GM08714 (cell line): Measurements from ENCODE around the gene MAGI1.

ENCODE experiments used
- H3K4me3 ChIP-seq: fragments of 200-500 bp; sonication (Bioruptor generic); 2 replicates; pipeline ENCODE4 v1.5.1; 2014; ENCODE audit warnings: mild to moderate bottlenecking, low read length, inconsistent platforms
- ZNF274 ChIP-seq: IDR thresholded peaks from 2 replicates; pipeline ENCODE4 v1.6.1; 2012; ENCODE audit warnings: mild to moderate bottlenecking, low read depth, low read length

The MAGI1 gene

DNA sequence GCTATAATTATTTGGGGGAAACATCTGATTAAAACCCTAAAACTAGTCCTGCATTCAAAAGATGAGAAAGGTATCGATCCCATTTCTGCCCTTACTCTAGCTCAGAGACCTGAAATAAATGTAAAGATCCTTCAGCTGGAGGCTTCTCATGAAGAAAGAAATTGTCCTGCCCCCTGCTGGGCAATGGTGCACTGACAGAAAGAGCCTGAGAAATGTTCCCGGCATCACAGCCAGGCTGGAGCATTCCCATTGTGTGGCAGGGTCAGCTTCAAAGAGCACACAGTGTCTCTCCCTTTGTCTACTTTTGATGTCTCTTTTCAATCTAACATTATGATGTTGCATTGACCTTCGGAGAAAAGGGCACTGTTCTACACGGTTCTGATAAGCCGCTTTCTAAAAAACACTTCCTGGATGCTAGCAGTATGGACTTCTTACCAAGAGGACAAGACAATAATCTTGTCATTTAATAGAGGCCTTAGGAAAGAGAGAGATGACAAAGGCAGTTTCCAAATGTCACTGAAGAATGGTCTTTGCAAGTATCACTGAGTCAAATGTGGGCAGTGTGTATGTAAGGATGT, 287.5 kb downstream of the MAGI1 start:
- no peak for TF ChIP-seq ZNF274
- H3K4me3 ChIP-seq = no peak overlapping the region

DNA sequence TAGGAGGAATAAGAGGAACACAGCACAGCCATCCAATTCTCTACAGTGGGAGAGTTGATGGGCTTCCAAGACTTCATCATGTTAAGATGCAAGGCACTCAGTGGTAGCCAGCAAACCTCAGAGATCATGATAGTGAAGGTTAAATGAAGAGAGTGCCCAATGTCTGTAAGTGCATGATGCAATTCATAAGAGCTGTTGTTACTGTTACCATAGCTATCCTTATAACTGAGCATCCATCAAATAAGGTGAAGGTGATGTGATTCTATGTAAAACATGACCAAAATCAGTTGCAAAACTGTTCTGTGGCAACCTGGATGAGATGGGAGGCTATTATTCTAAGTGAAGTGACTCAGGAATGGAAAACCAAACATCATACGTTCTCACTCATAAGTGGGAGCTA, 289.7 kb downstream of the MAGI1 start:
- TF ChIP-seq ZNF274 = no peak
- H3K4me3 ChIP-seq = no peak overlapping the region

DNA sequence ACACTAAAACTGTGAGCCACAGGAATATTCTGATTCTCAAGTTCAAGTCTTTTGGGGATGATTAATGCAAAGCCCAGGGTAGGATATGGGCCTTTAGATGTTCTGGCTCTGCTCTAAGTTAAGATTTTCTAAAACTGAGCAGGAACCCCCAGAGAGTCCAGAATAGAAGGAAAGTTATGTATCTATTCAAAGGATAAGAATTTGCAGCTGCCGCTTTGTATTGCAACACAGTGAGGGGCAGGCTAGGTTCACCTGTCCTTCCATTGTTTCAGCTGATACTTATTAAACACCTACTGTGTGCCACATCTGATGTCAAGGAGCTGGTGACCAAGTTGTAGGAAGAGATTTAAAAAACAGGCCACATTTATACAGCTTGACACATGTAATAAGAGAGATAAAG, 290.4 kb downstream of the MAGI1 start:
- no peak overlapping the region for H3K4me3 ChIP-seq
- TF ChIP-seq ZNF274 = no peak

DNA sequence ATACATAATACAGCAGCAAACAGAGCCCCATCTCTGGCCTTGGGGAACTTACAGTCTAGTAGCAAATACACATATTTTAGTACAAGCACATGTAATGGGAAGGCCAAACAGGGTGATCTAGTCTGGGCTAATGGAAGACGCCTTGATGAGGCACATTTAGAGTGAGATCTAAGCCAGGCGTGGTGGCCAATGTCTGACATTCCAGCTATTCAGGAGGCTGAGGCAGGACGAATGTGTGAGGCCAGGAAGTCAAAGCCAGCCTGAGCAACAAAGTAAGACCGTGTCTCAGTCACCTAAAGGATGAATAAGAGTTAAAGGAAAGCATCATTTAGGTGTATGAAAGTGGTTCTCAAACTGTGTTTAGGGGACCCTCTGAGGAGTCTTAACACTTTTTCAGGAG, 291.9 kb downstream of the MAGI1 start:
- TF ChIP-seq ZNF274 = no peak

DNA sequence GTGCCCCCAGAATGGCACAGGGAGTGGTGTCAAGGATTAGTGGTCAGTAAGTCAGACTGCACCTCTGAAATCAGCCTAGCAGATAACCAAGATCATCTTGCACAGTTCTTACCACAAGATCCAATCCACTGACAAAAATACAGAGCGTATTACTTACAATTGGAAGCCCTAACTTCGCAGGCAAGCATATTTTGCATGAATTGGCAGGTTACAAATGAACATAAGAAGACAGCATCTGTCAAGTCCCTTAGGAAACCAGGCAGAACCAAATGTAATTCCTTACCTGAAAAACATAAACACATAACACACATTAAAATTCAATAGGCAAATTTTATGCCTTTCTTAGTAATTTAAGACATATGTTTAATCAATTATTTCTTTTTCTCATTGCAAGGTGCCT, 293.4 kb downstream of the MAGI1 start:
- no peak for TF ChIP-seq ZNF274
- H3K4me3 ChIP-seq = no peak overlapping the region

More for the DNA sequence above, 291.9 kb downstream of the MAGI1 start:
- H3K4me3 ChIP-seq = no peak overlapping the region

DNA sequence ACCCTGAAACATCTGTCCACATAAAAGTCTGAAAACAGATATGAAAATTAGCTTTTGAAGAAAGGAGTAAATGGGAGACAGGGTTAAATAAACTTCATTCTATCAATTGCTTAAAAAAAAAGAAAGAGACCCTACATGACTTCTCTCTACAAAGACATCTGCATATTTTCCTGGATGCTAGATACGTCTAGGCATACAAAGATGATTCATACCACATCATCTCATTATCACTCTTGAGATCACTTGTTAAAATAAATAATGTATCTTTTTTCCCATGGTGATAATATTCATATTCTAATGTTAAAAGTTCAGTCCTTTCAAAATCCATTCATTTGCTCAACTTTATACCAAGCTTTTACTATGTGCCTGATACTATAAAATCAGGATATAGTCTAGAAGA, 295.8 kb downstream of the MAGI1 start:
- no peak overlapping the region for H3K4me3 ChIP-seq
- TF ChIP-seq ZNF274 = no peak

DNA sequence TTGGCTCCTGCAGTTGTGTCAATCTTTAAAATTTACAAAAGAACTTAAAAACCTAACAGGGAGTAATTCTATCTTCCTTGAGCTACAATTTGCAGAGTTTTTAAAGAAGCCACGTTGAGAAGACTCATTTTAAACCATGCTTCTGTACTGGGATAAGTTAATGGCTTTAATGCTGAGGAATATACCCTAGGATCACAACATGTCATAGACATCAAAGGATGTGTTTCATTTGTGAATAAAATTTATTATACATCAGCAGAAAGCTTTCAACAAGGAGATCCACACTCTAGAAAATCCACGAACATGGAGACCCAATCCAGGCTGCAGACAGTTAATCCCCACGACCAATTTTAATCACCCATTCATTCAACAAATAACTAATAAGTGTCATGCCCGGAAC, 297.2 kb downstream of the MAGI1 start:
- TF ChIP-seq ZNF274 = no peak
- H3K4me3 ChIP-seq = no peak overlapping the region

DNA sequence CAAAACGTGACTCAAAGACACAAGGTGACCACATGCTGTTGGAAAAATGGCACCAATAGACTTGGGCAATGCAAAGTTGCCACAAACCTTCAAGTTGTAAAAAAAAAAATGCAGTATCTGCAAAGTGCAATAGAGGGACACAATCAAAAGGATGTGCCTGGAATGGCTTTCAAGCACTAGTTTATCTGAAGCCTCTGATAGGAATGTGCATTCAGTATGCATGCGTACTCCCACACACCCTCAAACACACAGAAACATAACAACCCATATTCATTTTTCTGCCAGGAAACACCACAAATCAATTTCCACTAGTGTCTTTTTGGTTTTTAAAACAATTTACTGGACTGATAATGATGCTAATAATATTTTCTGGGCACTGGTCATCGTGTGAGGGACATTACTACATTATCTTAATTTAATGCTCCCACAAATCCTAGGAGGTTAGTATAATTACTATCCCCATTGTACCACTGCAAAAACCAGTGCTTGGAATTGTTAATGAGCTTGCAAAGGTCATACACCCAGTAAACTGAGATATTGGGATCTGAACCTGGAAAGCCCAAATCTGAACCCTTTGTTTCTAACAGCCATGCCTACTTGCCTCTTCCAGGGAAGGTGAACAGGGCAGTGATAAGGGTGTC, 298.7 kb downstream of the MAGI1 start:
- TF ChIP-seq ZNF274 = no peak
- H3K4me3 ChIP-seq = no peak overlapping the region

DNA sequence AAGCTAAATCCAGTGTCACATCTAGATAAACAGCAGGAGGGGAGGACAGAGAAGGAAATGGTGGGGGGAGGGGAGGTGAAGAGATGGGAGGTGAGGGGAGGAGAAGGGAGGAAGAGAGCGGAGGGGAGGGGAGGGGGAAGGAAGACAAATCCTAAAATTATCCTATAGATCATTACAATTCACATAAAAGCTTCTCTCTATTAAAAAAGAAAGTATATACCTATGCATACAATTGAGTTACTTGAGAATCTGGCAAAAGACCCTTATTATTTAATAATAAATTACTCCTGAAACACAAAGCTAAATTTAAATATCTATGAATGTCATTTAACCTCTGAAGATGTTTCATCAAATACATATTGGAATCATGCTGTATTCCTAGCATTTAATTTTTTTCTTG, 303.9 kb downstream of the MAGI1 start:
- TF ChIP-seq ZNF274 = no peak

DNA sequence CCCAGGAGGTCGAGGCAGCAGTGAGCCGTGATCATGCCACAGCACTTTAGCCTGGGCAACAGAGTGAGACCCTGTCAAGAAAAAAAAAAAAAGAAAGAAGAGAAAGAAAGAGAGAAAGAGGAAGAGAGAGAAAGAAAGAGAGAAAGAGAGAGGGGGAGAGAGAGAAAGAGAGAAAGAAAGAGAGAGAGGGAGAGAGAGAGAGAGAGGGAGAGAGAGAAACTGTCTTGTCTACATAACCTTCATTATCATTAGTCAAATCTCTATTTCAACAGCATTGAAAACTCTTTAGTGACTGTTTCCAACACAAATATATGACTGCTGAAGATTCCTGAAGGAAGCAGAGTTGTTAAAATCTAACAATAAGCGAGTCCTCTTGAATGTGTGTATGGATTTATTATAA, 304.3 kb downstream of the MAGI1 start:
- TF ChIP-seq ZNF274 = no peak
- H3K4me3 ChIP-seq = no peak overlapping the region

More for the DNA sequence above, 303.9 kb downstream of the MAGI1 start:
- no peak overlapping the region for H3K4me3 ChIP-seq

DNA sequence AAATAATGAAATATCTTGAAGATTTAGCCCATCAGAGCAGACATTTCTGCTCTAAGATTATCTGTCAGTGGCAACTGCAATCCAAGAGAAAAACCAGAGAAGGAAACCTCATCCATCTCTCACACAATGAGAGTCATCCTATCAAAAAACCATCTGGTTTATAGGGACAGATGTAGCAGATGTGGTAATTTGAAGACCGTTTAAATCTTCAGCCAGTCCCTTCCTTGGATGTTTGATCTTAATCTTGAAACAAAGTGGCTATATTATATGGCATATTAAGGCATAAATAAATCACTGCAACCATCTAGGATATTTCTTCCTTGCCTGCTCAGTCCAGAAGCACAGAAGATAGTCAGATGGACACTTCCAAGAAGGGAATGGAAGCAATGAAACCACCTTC, 305.3 kb downstream of the MAGI1 start:
- TF ChIP-seq ZNF274 = no peak
- H3K4me3 ChIP-seq = no peak overlapping the region

DNA sequence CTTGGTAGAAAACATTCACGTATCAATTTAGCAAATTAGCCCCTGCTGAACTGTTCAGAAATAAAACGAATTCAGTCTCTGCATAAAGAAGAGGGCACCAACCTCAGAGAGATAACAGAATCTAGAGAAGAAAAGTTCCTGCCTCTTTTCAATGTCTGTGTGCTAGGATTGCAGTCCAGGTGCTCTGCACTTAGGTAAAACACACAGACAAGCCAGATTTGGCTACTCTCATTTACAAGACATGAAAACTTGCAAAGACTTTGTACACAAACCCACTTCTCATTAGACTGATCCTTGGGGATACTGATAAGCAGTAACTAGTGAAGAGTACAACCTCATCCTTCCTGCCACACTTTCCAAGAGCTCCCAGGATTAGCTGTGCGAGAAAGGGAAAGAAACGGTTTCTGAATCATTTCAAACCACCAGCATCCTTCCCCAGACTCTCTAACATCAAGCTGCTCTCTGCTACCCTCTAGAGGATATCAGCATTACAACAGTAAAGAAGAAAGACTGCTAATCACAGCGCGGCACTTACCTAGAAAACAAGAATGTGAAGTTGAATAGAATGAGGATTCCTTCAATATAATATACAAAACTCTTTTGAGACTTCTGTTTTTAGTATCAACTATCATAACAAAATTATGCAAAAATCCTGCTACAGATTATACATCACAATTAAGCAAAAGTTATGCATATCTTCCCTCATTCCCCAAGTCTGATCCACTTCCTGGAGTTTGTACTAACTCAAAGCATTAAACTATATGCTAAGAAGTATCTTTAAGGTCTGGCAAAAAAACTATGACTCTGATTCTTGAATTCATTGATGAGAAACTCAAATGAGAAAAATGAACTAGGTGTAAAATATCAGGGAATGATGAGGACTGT, 306.4 kb downstream of the MAGI1 start:
- TF ChIP-seq ZNF274 = no peak
- H3K4me3 ChIP-seq = no peak overlapping the region

DNA sequence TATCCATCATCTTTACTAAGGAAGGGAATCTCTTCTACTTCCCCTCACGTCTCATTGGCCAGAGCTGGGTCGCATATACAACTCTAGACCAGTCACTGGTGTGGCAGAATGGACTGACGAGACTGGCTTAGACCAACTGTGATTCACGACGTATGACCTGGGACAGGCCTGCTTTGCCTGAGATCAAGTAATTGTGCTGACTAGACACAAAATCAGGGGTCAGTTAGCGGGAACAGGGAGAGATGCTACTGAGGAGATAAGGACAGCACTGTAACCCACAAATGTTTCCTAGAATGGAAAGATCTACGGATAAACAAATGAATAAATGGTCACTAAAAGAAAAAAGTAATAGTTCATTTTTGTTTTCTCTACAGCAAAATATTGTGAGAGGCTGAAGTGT, 308.3 kb downstream of the MAGI1 start:
- TF ChIP-seq ZNF274 = no peak
- H3K4me3 ChIP-seq = no peak overlapping the region

DNA sequence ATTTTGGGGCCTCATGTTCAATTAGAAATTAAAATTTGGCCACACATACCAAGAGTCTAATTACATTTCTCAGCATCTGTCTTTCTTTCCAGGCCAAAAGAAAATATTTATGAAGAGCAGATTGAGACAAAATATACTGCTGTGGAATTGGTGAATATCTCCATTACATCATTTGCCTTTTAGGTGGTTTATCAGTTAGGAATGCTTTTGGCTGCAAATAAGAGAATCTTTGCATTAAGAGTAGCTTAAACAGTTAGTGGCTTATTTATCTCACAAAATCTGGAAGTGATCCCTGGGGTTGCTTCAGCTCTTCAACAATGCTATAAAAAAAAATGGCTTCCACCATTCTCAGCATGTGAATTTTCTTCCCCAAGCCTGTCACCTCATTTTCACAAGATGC, 308.7 kb downstream of the MAGI1 start:
- TF ChIP-seq ZNF274 = no peak
- H3K4me3 ChIP-seq = no peak overlapping the region

DNA sequence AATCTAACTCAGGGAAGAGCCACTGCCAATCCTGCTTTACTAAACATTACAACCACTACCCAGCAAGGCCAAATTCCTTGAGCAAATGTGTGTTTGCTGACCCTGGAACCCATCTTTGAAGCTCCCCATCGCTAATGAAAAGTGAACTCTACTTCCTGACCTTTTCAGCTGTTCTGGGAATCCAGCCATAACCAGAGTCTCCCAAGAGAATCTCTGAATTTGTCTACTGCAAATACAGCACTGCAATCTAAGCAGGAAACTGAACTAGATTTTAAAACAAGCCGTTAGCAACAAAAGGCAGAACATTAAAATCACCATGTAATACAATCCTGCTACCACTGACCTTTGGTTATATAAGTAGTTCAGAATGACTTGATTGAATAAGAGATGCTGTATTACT, 309.2 kb downstream of the MAGI1 start:
- H3K4me3 ChIP-seq = no peak overlapping the region
- TF ChIP-seq ZNF274 = no peak
